Dermis microvascular lymphatic vessel endothelial cell (primary cell): ENCODE measurements around the gene RNPEPL1. TPM values are rescaled to one million over a fixed set of nuclear protein-coding genes. Genes with fewer than 3 reads are reported as not detected.
"Not testable (repeated sequence)": the region's sequence is repeated elsewhere in the genome, so short reads cannot be mapped to it uniquely, and the experiment has no call there.

Experiments
- DNase-seq, 2 donors: peaks; one replicate each; pipeline versions ENCODE4 v3.0.0 to v3.0.0-alpha.2; 2010; ENCODE audit warnings: low read depth in 2 of 2
- total RNA-seq: library from RNA; depleted of rRNA; stranded (reverse); fragments of >200 nt; gene quantifications from 2 replicates; pipeline ENCODE4 v1.2.1, GENCODE V29; 2014

RNPEPL1 gene
- total RNA-seq = 16.2 and 38.6 TPM in 2 replicates

GRCh38 chr2:240567872-240568677, at the start of gene RNPEPL1:
RNPEPL1 (plus strand) TSS chr2:240568484; CDS start chr2:240568587, 103 bp downstream.
- peak in 1 of 2 donors; percentile 50 for DNase-seq

GRCh38 chr2:240518981-240519380, 49.3 kb upstream of the RNPEPL1 start:
- DNase-seq = no peak

GRCh38 chr2:240519396-240520129, 48.7 kb upstream of the RNPEPL1 start:
- no peak for DNase-seq

GRCh38 chr2:240520130-240520973, 47.9 kb upstream of the RNPEPL1 start:
- no peak for DNase-seq

- no peak for DNase-seq
Measured at GRCh38 chr2:240520974-240521350, 47.3 kb upstream of the RNPEPL1 start.

GRCh38 chr2:240521885-240522284, 46.4 kb upstream of the RNPEPL1 start:
- DNase-seq = not testable (repeated sequence)

GRCh38 chr2:240522406-240522805, 45.9 kb upstream of the RNPEPL1 start:
- no peak for DNase-seq

GRCh38 chr2:240523451-240524281, 44.6 kb upstream of the RNPEPL1 start:
- no peak for DNase-seq

GRCh38 chr2:240524963-240525718, 43.1 kb upstream of the RNPEPL1 start:
- DNase-seq = peak in 1 of 2 donors; percentile 14

- no peak for DNase-seq
Measured at GRCh38 chr2:240525802-240526201, 42.5 kb upstream of the RNPEPL1 start.

- DNase-seq = no peak
Measured at GRCh38 chr2:240526521-240526920, 41.8 kb upstream of the RNPEPL1 start.

GRCh38 chr2:240527153-240527750, 41.0 kb upstream of the RNPEPL1 start:
- DNase-seq = no peak

GRCh38 chr2:240528406-240529040, 39.8 kb upstream of the RNPEPL1 start:
- no peak for DNase-seq

GRCh38 chr2:240529344-240529999, 38.8 kb upstream of the RNPEPL1 start:
- DNase-seq = no peak

- DNase-seq = no peak
Measured at GRCh38 chr2:240530181-240530580, 38.1 kb upstream of the RNPEPL1 start.

- no peak for DNase-seq
Measured at GRCh38 chr2:240531038-240531437, 37.2 kb upstream of the RNPEPL1 start.

GRCh38 chr2:240532031-240532775, 36.1 kb upstream of the RNPEPL1 start:
- DNase-seq = no peak
